ENCODE data around the gene CNRIP1.
"Not testable (repeated sequence)": the region's sequence is repeated elsewhere in the genome, so short reads cannot be mapped to it uniquely, and the experiment has no call there.

The CNRIP1 gene

DNA sequence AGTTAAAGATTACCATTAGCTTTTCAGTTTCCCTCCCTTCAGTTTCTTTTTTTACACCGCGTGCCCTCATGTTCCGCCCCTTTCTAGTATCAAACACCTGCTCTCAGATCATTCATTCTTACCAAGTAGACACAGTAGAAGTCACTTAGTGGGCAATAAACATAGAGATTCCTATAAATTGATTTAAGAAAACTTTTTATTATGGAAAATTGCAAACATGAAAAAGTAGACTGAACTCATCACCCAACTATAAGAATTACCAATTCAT lies 21.2 kb upstream of the CNRIP1 start:
- DNase-seq (ENCODE audit: low spot score) (no peak), FAIRE-seq (no peak)

- FAIRE-seq, result no peak
- DNase-seq (ENCODE audit: low spot score), result no peak
These were observed 20.7 kb upstream of the CNRIP1 start for GRCh38 chr2:68340226-68341061.

DNA sequence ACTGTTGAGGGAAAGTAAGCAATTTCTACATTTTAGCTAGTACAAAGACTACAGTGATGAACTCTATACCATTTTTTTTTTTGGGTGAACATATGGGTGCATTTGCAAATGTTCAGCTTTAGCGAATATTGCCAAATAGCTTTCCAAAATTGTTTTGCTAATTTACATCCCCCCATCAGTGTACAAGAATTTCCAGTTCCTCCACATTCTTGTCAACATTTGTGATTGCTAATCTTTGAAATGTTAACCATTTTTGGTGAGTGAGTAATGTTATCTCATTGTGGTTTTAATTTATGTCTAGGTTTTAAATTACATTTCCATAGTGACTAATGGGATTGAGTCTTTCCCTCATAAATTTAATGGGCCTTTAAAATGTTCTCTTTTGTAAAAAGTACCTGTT lies 16.4 kb upstream of the CNRIP1 start:
- peak; percentile 59 for FAIRE-seq
- peak; percentile 34 for DNase-seq (ENCODE audit: low spot score)

DNA sequence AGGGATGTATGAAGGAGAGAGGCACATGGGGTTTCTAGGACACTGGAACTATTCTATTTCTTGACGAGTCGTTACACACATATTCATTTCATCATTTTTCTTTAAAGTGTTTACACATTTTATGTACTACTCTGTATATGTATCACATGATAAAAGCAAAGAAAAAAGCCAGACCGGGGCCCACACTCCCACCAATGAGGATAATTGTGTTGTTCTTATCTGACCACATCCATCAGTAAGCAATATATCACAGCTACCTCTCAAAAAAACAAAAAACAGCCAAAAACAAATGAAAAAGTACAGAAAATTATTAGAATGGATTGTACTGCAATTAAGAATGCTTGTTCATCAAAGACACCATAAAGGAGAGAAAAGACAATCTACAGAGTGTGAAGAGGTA lies 14.2 kb upstream of the CNRIP1 start:
- DNase-seq (ENCODE audit: low spot score) (no peak), FAIRE-seq (no peak)

DNA sequence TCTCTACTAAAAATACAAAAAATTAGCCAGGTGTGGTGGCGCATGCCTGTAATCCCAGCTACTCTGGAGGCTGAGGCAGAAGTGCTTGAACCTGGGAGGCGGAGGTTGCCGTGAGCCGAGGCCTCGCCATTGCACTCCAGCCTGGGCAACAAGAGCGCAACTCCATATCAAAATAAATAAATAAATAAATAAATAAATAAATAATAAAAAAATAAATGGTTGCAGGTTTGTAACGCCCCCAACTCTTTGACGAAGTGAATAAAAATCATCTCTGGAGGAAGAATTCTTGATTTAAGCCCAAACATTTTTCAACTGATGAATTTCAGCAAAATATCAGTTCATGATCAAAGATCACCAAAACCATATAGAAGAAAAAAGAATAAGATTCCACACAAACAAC lies 13.3 kb upstream of the CNRIP1 start:
- no peak for FAIRE-seq
- DNase-seq (ENCODE audit: low spot score), result no peak

GRCh38 chr2:68330691-68331090 lies 10.9 kb upstream of the CNRIP1 start:
- no peak for DNase-seq (ENCODE audit: low spot score)
- FAIRE-seq, result no peak

GRCh38 chr2:68328901-68329300 lies 9.2 kb upstream of the CNRIP1 start:
- FAIRE-seq (no peak), DNase-seq (ENCODE audit: low spot score) (no peak)

DNA sequence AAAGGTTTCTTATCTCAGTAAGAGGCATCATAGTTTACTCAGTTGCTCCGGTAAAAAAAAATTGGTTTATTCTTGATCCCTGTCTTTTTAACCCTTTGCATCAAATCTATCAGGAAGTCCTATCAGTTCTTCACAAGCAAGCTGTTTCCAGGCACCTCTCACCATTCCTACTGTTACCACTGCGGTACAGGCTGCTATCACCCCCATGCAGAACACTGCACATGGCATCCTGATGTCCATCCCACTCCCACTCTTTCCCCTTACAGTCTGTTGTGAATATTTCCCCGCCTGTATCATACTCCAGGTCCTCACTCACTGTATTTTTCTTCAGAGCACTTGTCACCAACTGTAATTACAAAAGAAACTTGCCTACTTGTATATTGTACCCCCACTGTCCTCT lies 5.3 kb upstream of the CNRIP1 start:
- no peak for DNase-seq (ENCODE audit: low spot score)
- no peak for FAIRE-seq

- DNase-seq (ENCODE audit: low spot score) (no peak), FAIRE-seq (no peak)
These were observed 431 bp upstream of the CNRIP1 start for GRCh38 chr2:68320118-68320641.

DNA sequence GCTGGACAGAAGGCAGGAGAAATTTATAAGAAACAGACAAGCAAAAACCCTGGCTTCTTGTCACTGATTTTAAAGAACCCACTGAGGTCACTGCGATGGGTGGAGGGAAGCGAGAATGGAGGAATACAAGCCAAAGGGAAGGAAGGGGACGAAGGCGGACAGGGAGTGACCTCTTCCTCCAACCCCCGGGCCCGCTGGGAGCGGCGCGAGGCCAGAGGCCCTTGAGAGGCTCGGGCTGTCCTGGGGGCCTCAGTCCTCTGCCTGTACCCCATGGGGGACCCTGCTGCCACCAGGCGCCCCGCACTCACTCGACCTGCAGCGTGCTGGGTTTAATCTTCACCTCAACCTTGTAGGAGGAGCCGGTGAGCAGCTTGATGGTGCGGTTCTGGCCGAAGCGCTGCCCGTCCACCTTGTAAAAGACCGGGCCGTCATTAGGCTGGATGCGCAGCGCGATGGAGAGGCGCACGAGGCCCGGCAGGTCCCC lies 793 bp downstream of the CNRIP1 start:
- FAIRE-seq, result no peak
- no peak for DNase-seq (ENCODE audit: low spot score)

DNA sequence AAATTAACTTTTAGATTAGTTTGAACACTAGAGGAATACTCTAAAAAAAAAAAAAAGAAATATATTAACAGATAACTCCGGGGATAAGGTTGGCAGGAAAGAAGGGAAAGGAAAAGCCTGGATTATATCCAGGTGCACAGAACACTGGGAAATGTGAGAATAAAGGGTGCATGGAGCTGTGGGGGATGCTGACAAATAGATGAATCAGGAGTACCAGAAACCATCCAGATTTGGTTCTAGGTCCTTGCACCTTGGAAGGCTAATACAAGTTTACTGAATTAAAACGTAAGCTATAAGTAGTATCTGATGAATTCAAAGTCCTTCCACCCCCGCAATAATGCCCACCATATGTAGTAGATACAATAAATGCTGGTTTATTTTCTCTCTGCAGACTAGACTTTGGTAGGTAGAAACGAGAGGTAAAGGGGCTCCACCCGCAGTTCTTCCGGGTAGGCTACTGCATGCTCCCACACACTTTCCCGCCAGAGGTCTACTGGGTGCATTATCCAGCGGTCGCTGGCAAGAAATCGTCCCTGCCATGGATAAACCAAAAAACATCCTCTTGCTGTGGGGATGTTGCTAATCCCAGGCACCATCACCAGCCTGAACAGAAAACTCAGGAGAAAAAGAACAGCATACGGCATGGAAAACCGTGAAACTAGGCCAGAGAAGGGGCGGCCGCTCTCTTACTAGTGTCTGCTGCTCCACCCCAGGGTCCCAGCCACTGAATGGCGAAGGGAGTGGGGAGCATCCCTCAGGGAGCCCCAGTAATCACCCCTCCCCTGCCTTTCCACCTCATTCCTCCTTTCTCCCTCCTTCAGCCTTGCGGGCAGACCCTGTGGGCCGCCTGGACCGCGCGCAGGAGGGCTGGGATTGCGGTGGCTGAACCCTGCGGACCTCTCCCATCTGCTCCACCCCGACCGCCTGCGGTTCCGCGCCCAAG lies 1.5 kb downstream of the CNRIP1 start:
- DNase-seq (ENCODE audit: low spot score) (no peak), FAIRE-seq (no peak)

DNA sequence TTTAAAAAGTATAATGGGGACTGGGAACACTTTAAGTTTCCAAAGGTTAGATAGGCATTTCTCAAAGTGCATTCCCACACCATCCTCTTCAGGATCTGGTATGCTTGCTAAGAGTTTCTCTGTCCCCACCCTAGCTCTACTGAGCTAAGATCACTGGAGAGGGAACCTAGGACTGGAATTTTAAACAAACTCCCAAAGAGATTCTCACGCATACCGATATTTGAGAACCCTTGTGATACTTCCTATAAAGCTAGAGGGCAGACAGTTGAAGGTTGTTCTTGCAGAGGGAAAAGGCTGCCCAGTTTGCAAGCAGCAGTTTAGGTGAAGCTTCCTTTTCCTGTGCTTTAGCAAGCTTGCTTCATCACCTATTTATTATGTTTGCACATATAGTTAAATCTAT lies 3.6 kb downstream of the CNRIP1 start:
- DNase-seq (ENCODE audit: low spot score) (no peak), FAIRE-seq (no peak)

- DNase-seq (ENCODE audit: low spot score), result no peak
- no peak for FAIRE-seq
These were observed 8.7 kb downstream of the CNRIP1 start for GRCh38 chr2:68311033-68311432.

DNA sequence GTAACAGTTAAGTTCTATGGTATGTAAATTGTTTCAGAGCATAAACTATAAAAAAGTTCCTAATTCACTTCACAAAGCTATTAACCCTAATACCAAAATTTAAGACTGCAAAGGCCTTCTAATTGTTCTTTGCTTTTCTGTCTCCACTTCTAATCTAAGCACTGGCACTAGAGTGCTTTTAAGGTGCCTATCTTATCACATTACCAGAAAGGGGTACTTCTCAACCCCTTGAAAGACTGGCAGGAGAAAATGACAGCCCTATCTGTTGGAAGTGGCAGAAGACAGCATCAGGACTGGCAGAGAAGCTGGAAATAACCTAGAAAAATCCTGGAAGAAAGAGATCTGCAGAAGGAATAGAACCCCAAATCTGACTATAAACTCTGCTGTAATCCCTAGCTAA lies 10.3 kb downstream of the CNRIP1 start:
- FAIRE-seq (no peak), DNase-seq (ENCODE audit: low spot score) (no peak)

- not testable (repeated sequence) for FAIRE-seq
These were observed 15.9 kb downstream of the CNRIP1 start for GRCh38 chr2:68303902-68304272.

GRCh38 chr2:68303033-68303901 lies 16.5 kb downstream of the CNRIP1 start:
- DNase-seq (ENCODE audit: low spot score) (no peak), FAIRE-seq (no peak)

More at GRCh38 chr2:68303902-68304272, 15.9 kb downstream of the CNRIP1 start:
- not testable (repeated sequence) for DNase-seq (ENCODE audit: low spot score)

- FAIRE-seq, result no peak
These were observed 17.4 kb downstream of the CNRIP1 start for GRCh38 chr2:68302281-68302875.

DNA sequence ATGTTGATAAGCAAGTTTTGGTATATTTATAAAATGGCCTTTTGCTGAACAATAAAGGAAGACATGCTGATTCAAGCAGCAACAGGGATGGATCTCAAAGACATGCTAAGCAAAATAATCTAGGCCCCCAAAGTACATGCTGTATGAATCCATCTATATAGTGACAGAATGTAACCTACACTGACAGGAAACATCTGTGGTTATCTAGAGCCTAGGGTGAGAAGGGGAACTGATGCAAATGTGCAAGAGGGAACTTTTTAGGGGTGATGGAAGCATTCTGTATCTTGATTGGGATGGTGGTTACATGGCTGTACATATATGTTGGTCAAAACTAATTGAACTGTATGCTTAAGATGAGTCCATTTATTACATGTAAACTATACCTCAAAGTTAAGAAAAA lies 24.2 kb downstream of the CNRIP1 start:
- DNase-seq (ENCODE audit: low spot score), result no peak
- FAIRE-seq, result no peak

More at GRCh38 chr2:68302281-68302875, 17.4 kb downstream of the CNRIP1 start:
- DNase-seq (ENCODE audit: low spot score), result no peak

DNA sequence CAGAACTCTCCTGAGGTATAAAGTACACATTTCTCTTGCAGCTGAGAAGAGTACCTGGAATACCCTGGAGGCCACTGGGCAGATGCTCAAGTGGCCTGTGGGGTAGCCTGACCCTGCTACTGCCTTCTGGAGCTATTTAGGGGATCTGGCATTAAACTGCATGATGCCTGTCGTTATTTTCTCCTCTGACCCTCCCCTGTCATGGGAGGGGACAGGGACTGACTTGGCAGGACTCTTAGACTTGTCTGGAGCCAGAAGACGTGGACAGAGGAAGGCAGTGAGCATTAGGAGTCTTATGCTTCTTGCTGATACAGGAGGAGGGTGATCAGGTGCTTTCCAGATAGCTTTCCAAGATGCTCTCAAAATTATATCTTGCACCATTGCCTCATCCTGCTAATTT lies 24.8 kb downstream of the CNRIP1 start:
- FAIRE-seq (no peak), DNase-seq (ENCODE audit: low spot score) (no peak)

GRCh38 chr2:68294187-68294586 lies 25.6 kb downstream of the CNRIP1 start:
- DNase-seq (ENCODE audit: low spot score) (no peak), FAIRE-seq (no peak)

GRCh38 chr2:68293755-68294154 lies 26.0 kb downstream of the CNRIP1 start:
- FAIRE-seq, result no peak

More at GRCh38 chr2:68293755-68294154, 26.0 kb downstream of the CNRIP1 start:
- DNase-seq (ENCODE audit: low spot score), result no peak
